GM19351 (cell line): ENCODE data around the gene SASH1.

Experiments
- ATAC-seq: cut with Tn5 transposase; IDR thresholded peaks from one replicate; pipeline ENCODE4 v1.9.1; 2021; ENCODE audit warnings: mild to moderate bottlenecking, moderate library complexity; ENCODE audit not compliant: unreplicated experiment

SASH1 gene

GRCh38 chr6:148538261-148539190, 195.9 kb downstream of the SASH1 start:
- no peak for ATAC-seq

GRCh38 chr6:148543540-148543939, 200.9 kb downstream of the SASH1 start:
- no peak for ATAC-seq

- ATAC-seq, result no peak
Measured at GRCh38 chr6:148544421-148544820, 201.8 kb downstream of the SASH1 start.

GRCh38 chr6:148545901-148546300, 203.3 kb downstream of the SASH1 start:
- no peak for ATAC-seq

DNA sequence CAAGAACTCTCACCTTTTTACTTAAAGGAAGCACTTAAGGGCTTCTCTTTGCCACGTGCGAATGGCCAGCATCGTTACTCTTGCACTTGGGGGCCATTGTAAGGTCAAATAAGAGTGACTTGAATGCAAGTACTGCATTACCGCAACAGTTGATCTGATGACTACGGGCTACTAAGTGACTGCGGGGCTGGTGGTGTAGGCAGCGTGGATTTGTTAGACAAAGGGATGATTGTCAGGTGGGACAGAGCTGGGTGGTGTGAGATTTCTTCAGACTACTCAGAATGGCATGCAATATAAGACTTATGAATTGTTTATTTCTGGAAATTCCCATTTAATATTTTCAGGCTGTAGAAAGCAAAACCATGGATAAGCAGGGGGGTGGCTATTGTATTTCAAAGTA, 204.5 kb downstream of the SASH1 start:
- no peak for ATAC-seq

DNA sequence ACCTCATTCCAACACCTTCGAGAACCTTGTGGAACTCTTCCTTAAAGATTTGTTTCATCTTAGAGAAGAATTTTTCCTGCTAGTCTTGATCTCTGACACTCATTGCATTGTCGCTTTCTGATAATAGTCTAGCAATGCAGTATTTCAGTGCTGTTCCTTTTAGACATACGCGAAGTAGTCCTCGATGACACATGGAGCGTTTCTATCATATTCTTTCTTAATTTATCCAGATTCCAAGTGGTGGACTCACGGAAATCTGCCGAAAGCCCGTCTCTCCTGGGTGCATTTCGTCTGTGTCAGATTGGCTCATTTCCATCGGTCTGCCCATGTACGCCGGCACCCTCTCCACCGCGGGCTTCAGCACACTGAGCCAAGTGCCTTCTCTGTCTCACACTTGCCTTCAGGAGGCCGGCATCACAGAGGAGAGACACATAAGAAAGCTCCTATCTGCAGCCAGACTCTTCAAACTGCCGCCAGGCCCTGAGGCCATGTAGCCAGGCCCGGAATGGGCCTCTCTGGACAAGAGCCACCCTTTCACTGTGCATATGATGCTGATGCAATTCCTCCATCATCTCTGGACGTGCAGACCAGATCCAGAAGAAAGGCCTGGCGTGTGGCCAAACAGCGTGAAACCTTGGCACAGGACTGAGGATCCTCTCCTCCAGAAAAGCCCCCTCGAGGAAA, 205.6 kb downstream of the SASH1 start:
- ATAC-seq, result no peak

- no peak for ATAC-seq
Measured at GRCh38 chr6:148548749-148549140, 206.1 kb downstream of the SASH1 start.

GRCh38 chr6:148550569-148550968, 207.9 kb downstream of the SASH1 start:
- no peak for ATAC-seq

DNA sequence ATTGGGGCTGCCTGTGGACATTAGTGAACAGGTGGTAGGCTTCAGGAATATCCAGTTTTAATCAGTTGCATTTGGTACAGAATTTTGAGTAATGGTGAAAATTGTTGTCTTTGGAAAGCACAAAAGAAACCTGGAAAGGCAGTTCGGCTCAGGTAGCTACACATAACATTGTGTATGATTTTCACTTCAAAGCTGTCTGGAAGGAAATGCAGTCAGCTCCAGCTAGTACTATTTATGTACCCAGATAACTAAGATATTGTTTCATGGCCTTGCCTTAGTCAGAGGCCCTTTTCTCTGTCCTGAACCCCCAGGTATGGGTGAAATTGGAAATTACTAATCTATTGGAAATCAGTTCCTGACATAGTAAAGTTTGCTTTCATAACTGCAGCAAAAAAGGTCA, 208.6 kb downstream of the SASH1 start:
- ATAC-seq, result no peak

- no peak for ATAC-seq
Measured at GRCh38 chr6:148556410-148556809, 213.8 kb downstream of the SASH1 start.

- ATAC-seq, result no peak
Measured at GRCh38 chr6:148557796-148558321, 215.2 kb downstream of the SASH1 start.

GRCh38 chr6:148559848-148560433, 217.3 kb downstream of the SASH1 start:
- peak; percentile 81 for ATAC-seq

- no peak for ATAC-seq
Measured at GRCh38 chr6:148561629-148562028, 219.0 kb downstream of the SASH1 start.

DNA sequence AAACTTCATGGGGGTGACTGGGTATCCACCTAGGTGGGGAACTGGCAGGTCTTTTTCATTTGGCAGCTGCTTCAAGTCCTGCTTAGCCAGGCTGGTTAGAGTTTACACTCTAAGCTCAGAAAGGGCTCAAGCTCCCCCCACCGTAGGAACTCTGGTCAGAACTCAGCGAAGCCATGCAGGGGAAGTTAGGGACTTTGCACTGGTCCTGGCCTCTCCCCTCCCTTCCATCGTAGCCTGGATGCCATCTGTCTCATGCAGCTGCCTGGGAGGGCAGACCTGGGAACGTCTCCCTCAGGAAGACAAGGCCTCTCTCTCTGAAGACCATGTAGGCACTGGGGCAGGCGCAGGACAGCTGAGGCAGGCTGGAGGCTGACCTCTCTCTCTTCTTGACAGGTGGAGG, 220.4 kb downstream of the SASH1 start:
- no peak for ATAC-seq

DNA sequence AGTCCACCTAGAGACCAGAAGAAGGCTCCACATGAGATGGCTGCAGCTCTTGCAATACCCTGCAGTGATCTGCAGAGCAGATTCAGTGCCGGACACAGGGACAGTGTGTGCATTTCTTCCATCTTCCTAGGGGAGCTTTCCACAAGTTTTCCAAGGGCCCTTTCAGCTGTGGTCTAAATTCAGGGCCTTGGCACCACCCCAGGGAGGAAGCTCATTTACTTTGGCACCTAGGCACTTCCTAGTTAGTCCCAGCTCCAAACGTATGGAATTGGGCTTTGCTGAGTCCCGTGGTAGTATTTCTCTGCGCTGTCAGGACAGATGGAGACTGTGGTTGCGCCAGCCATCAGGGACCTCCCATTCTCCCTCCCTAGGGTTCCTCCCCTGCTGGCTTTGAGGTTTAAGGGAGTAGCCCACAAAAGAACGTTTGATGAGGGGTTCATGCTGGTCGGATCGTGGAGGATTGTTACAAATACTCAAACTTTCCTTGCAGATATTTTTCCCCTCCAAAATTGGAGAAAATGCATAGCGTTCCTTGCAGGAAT, 221.9 kb downstream of the SASH1 start:
- ATAC-seq, result no peak

DNA sequence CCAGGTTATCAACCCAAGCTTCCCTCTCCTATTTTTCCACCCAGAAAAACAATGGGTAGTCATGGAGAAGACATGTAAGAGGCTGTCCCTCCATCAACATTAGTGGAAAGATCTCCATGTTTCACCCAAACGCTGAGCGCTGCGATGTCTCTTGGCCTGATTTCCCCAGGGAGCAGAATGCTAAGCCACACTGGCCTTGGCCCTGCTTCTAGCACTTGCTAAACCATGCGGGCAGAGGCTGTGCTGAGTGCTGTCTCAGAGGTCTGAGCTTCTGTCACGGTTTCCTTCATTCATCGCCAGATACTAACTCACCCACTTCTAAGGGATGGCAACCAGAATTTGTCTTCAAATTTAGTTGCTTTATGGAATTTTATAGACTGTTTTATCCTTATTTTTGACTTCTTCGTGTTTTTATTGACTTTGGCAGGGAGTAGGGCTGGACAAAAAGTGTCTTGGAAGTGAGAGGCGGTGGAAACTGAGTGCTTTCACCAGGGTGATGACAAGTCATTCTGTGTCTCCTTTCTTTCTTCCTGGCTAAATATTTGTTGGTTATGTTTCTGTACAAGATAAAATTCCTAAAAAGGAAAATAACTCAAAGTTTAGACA, 222.8 kb downstream of the SASH1 start:
- ATAC-seq, result no peak

- ATAC-seq, result peak; percentile 77
Measured at GRCh38 chr6:148565930-148566663, 223.5 kb downstream of the SASH1 start.

- peak; percentile 81 for ATAC-seq
Measured at GRCh38 chr6:148566664-148567350, 224.2 kb downstream of the SASH1 start.

GRCh38 chr6:148570456-148570855, 227.8 kb downstream of the SASH1 start:
- ATAC-seq, result no peak
